CD1c-positive myeloid dendritic cell (primary cell): ENCODE measurements around the gene RREB1.

Experiments used
- DNase-seq: peaks from one replicate; pipeline ENCODE4 v3.0.0-alpha.2; 2016; ENCODE audit errors: extremely low spot score

The RREB1 gene

GRCh38 chr6:7100072-7100752 lies 7.5 kb upstream of the RREB1 start:
- DNase-seq, result no peak

DNA sequence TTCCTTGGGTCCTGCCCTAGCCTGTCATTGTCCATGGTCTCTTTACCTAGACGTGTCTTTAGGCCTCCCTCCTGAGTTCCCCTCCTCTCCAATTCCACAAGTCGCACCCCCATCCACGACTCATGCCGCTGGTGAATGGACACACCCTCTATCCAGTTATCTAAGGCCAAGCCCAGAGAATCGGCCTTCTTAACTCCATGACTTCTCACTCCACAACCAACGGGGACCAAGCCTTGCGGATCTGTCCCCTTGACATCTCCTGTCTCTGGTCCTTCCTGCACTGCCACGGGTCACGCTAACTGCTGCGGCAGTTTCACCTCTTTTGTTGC lies 7.0 kb upstream of the RREB1 start:
- DNase-seq, result no peak

GRCh38 chr6:7101290-7101689 lies 6.5 kb upstream of the RREB1 start:
- no peak for DNase-seq

- DNase-seq, result no peak
Observed at GRCh38 chr6:7104752-7105151, 3.0 kb upstream of the RREB1 start.

GRCh38 chr6:7106215-7106751 lies 1.5 kb upstream of the RREB1 start:
- no peak for DNase-seq

DNA sequence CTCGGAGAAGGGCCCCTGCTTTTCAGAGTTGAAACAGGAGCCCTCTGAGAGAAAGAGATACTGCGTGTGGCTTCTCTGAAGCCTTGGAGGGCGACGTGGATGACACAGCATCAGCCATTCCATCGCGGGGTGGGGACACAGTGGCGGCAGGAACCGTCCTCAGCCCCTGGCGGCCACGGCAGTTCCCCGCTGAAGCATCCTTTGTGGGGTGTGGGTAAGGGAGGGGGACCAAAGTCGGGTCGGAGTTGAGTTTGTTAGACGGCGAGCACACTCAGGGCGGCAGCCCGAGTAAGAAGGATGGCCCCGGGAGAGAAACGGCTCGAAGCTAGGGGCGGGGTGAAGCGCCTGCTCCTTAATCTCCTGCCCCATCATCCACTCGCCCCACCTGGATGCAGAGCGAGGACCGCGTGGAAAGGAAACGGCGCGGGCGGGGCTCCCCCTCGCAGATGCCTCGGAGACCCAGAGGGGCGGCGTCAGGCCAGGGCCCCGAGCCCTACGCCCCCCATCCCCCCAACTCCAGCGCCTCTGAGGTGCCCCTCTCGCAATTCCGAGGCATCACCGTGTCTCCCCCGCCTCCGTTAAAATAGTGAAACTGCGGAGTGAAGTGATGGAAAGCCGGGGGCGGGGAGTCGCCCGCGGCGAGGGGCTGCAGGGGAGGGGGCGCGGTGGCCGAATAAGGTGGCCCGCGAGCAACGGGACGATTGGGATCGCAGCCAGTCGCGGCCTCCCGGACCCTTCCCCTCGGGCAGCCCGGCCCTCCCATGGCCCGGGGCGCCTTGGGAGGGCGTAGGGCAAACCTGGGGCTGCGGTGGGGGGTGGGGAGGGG lies 796 bp upstream of the RREB1 start:
- DNase-seq, result peak; percentile 44

- DNase-seq, result peak; percentile 67
Observed at GRCh38 chr6:7108196-7108963, 619 bp downstream of the RREB1 start.

GRCh38 chr6:7108964-7109836 lies 1.4 kb downstream of the RREB1 start:
- peak; percentile 65 for DNase-seq

DNA sequence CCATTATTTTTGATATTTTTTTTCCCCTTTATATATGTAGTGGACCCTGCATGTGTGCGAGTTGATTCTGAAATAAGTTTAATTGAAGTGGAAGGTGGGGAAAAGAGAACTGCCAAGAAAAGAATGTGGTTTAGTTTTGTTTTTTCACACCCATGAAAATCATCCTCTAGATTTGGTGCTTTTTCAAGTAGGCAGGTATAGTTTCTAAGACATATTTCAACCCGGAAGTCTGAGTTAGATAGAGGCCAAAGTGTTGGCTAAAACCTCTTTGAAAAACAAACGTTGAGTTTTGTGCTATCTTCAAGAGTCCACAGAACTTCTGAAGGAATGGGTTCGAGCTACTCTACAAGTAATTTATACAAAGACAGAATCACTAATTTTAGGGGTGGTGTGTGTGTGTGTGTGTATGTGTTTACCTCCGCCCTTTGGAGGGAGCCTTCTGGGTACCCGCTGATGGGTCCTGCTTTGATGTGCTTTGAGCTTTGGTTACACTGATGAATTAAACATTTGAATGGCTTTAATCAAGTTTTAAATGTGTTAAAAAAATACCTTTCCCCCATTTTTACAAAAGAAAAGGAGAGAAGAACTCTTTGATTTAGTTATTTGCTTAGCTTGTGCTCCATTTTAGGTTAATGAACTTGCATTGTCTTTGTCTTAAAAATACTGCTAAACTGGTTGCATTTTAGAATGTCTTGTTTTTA lies 2.5 kb downstream of the RREB1 start:
- DNase-seq, result no peak

- no peak for DNase-seq
Observed at GRCh38 chr6:7111095-7111690, 3.4 kb downstream of the RREB1 start.

DNA sequence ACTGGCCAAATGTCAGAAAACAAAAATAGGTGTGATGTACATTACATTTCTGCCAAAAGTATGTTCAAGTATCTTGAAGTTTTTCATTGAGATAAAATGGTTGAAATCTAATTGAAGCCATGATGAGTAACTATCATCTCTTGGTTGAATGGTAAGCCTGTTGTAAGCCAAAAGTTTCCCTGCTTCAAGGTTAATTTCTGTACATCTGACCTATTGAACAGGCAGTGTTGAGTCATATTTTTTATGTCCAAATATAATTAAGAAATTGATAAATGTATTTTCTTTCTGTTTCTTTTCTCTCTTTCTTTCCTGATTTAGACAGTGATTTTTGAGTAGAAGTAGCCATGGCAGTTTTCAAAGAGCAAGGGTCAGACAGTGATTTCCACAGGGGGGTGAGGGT lies 4.4 kb downstream of the RREB1 start:
- DNase-seq, result no peak

DNA sequence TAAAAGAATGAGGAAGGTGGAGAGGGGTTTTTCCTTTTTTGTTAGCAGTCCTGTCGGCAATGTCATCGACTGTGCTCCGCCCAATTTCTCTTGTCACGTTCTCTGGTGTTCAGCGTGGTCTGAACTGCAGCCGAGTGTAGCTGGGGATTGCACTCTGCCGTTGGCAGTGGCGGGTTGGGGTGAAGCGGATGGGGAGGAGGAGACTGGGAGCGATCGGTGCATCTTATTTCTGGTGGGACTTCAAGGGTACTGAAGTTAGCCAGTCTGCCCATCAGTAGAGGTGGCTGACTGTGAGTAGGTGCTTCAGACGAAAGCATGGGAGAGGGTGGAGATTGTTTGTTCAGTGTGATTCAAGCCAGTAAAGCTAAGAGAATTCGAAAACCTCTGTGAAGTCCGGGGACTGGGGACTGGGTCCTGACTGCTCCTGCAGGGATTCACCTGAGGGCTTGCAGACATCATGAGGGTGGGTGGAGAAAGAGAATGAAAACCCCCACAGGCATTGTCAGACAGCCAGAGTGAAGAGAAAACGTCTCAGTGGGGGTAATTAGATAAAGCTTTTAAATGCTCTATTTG lies 5.1 kb downstream of the RREB1 start:
- peak; percentile 70 for DNase-seq

DNA sequence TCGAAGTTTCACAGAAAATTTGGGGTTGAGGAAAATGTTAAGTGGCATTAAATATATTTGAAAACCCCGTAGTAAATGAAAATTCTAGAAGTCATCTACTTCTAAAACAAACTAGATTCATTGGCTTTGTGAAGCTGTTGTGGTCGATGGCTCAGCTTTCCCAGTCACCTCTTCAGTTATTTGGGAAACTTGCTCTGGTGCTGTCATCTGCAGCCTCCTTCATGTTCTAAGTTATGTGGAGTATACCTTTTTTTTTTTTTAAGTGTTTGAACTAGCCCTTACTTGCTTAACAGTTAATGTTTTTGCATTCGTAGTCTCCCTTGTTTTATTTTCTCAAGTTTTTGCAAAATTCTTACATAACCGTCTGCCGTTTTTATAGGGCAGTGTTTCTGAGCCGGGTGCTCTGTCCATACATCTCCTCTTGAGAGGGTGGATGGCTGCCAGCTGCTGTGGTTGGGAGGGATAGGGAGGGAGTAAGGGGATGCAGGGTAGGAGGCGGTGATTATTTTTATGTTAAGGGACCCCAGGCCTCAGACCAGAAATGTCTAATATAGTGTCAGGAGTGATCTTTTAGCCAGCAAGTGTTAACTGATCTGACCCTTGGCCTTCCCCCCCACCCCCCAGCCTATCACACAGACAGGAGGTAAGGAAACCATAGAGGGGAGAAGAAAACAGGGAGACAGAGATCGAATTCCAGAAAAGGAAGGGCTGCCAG lies 7.1 kb downstream of the RREB1 start:
- DNase-seq, result no peak

GRCh38 chr6:7115543-7116231 lies 7.9 kb downstream of the RREB1 start:
- no peak for DNase-seq

- no peak for DNase-seq
Observed at GRCh38 chr6:7119272-7119801, 11.6 kb downstream of the RREB1 start.

DNA sequence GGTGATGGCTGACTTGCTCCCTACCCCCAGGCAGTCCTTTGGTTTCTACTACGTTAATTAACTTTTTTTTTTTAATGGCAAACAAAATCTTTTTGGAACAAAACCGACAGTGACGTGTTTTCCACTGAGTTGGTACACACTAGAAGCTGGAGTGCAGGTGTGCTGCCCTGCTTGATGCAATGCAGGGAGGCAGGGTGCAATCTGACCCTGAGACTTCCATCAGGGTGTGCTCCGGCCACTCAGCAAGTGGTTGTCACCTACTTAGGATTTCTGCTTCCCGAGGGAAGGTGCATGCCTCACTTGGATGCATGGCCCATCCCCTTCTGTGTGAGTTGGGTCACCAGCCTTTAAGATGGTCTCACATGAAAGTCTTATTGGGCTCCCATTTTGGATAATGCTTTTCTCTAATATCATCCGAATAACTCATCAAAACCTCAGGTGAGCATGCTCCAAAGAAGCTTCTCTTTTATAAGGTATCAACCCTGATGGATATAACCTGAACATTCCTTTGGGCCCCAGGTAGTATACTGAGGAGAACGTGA lies 14.0 kb downstream of the RREB1 start:
- DNase-seq, result no peak

DNA sequence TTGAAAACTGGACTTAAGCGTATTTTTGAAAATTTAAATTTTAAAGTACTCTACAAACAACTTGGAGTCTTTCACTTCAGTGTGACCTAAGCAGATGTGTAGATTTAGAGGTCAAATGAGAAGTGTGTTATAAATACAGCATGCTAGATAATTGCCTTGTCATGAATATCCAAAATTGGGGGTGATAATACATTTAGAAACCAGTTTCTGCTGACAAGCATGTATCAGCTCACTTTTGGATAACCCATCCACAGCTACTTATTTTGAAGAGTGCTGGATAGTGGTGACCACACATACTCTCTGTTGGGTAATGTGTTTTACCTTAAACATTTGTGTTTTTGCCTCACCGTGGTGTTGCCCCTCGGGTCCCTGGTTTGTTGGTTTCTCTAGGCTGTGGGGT lies 14.9 kb downstream of the RREB1 start:
- DNase-seq, result no peak

DNA sequence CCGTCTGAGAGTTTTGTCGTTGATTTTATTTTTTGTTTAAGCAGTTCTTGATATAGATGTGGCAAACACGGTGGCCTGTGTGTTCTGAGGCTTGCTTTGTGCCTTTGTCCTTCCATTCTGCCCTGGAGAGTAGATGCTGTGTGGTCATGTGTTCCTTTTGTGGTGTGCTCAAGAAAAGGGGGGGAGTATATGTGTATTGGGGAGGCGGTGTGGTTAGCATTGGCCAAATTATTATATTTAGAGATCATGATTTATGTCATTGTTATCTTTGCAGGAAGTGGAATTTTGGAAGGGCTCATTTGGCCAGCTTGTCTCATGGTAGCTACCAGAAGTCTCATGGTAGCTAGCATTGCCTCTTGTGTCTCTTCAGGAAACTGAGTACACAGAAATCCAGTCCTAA lies 16.4 kb downstream of the RREB1 start:
- no peak for DNase-seq
